Activated naive CD8-positive, alpha-beta T cell treated with anti-CD3 and anti-CD28 coated beads, Interleukin-2, amount 10 ng/mL, durations not matched to agents 7 days and 5 days (primary cell): ENCODE data around the gene AEBP2. TPM values are rescaled to one million over a fixed set of nuclear protein-coding genes. Genes with fewer than 3 reads are reported as not detected.
"Not testable (repeated sequence)": the region's sequence is repeated elsewhere in the genome, so short reads cannot be mapped to it uniquely, and the experiment has no call there.

Experiments
- ATAC-seq: fragments of 150-1000 bp; cut with Tn5 transposase; one replicate; pipeline ENCODE4 v1.10.0; 2021; ENCODE audit warnings: low read depth, moderate library complexity
- POLR2A ChIA-PET: fragments of 350-600 bp; sonication (Branson Sonifier 250); formaldehyde crosslinking; loops from one replicate; lab custom pipeline; 2021; ENCODE audit warnings: antibody characterized with exemption; lab: Charles Lee
- DNase-seq: peaks from one replicate; pipeline ENCODE4 v3.0.0; 2021
- H3K27ac Mint-ChIP-seq: one replicate; pipeline ENCODE4 v1.8.0; 2022; ENCODE audit warnings: mild to moderate bottlenecking, mixed read lengths
- H3K27me3 Mint-ChIP-seq: one replicate; pipeline ENCODE4 v1.8.0; 2022; ENCODE audit warnings: mild to moderate bottlenecking, moderate library complexity, mixed read lengths
- H3K36me3 Mint-ChIP-seq: one replicate; pipeline ENCODE4 v1.8.0; 2021; ENCODE audit warnings: mild to moderate bottlenecking, mixed read lengths
- H3K4me1 Mint-ChIP-seq: one replicate; pipeline ENCODE4 v1.8.0; 2021; ENCODE audit warnings: mixed read lengths
- H3K4me3 Mint-ChIP-seq: one replicate; pipeline ENCODE4 v1.8.0; 2022; ENCODE audit warnings: mild to moderate bottlenecking, moderate library complexity, mixed read lengths
- H3K9me3 Mint-ChIP-seq: one replicate; pipeline ENCODE4 v1.8.0; 2021; ENCODE audit warnings: mixed read lengths
- total RNA-seq, 2 experiments: library from RNA; stranded (reverse); gene quantifications; one replicate each; pipeline ENCODE4 v1.2.3, GENCODE V29; 2021

AEBP2 gene
- total RNA-seq, 2 experiments from 2014 or later: 60.3 to 62.7 TPM

- ATAC-seq (no peak), DNase-seq (no peak)
- Mint-ChIP-seq H3K9me3 (no peaks in the 10 kb centered on the region), H3K27ac (no peak overlapping the region), H3K27me3 (no peaks in the 10 kb centered on the region), H3K36me3 (peaks cover 16% of the 10 kb centered on the region), H3K4me1 (peaks cover 1% of the 10 kb centered on the region), H3K4me3 (no peak overlapping the region)
- POLR2A ChIA-PET: no interaction called here
Measured at GRCh38 chr12:19544353-19544752, 105.1 kb downstream of the AEBP2 start.

GRCh38 chr12:19545301-19545700 is 106.0 kb downstream of the AEBP2 start:
- Mint-ChIP-seq H3K36me3 (peaks cover 14% of the 10 kb centered on the region), H3K27me3 (no peaks in the 10 kb centered on the region), H3K27ac (no peak overlapping the region), H3K9me3 (no peaks in the 10 kb centered on the region), H3K4me3 (no peak overlapping the region), H3K4me1 (peaks cover 1% of the 10 kb centered on the region)
- POLR2A ChIA-PET: interaction anchor here (0.5 kb wide), 1 partner anchor 65 kb away, joined by 3 read pairs; no protein-coding TSS in a partner anchor
- no peak for DNase-seq
- no peak for ATAC-seq

- Mint-ChIP-seq H3K9me3 (no peaks in the 10 kb centered on the region), H3K36me3 (peaks cover 14% of the 10 kb centered on the region), H3K4me3 (no peak overlapping the region), H3K4me1 (peaks cover 1% of the 10 kb centered on the region), H3K27ac (no peak overlapping the region), H3K27me3 (no peaks in the 10 kb centered on the region)
- DNase-seq: no peak
- POLR2A ChIA-PET: no interaction called here
- no peak for ATAC-seq
Measured at GRCh38 chr12:19546027-19546426, 106.7 kb downstream of the AEBP2 start.

GRCh38 chr12:19546611-19547162 is 107.4 kb downstream of the AEBP2 start:
- DNase-seq (no peak), ATAC-seq (no peak)
- Mint-ChIP-seq H3K4me1 (peaks cover 1% of the 10 kb centered on the region), H3K9me3 (no peaks in the 10 kb centered on the region), H3K36me3 (peaks cover 12% of the 10 kb centered on the region), H3K27ac (no peak overlapping the region), H3K4me3 (no peak overlapping the region), H3K27me3 (no peaks in the 10 kb centered on the region)
- POLR2A ChIA-PET: no interaction called here

GRCh38 chr12:19547271-19547671 is 108.0 kb downstream of the AEBP2 start:
- Mint-ChIP-seq H3K4me1 (peaks cover 4% of the 10 kb centered on the region), H3K4me3 (no peak overlapping the region), H3K27ac (no peak overlapping the region), H3K36me3 (peaks cover 12% of the 10 kb centered on the region), H3K9me3 (no peaks in the 10 kb centered on the region), H3K27me3 (no peaks in the 10 kb centered on the region)
- POLR2A ChIA-PET: interaction anchor here (0.6 kb wide), 1 partner anchor 67 kb away, joined by 3 read pairs; no protein-coding TSS in a partner anchor
- no peak for DNase-seq
- ATAC-seq: no peak

- peaks cover 12% of the 10 kb centered on the region for H3K4me1 Mint-ChIP-seq
Measured at GRCh38 chr12:19548834-19549233, 109.5 kb downstream of the AEBP2 start.

GRCh38 chr12:19550626-19551025 is 111.3 kb downstream of the AEBP2 start:
- POLR2A ChIA-PET: no interaction called here
- Mint-ChIP-seq H3K4me3 (no peak overlapping the region), H3K9me3 (no peaks in the 10 kb centered on the region), H3K36me3 (peaks cover 5% of the 10 kb centered on the region), H3K27me3 (no peaks in the 10 kb centered on the region), H3K4me1 (peaks cover 12% of the 10 kb centered on the region), H3K27ac (no peak overlapping the region)
- ATAC-seq (no peak), DNase-seq (no peak)

More at GRCh38 chr12:19548834-19549233, 109.5 kb downstream of the AEBP2 start:
- POLR2A ChIA-PET: no interaction called here
- H3K27ac Mint-ChIP-seq: no peak overlapping the region
- DNase-seq: no peak
- no peak for ATAC-seq
- no peaks in the 10 kb centered on the region for H3K27me3 Mint-ChIP-seq
- H3K9me3 Mint-ChIP-seq: no peaks in the 10 kb centered on the region
- H3K4me3 Mint-ChIP-seq: no peak overlapping the region
- peaks cover 10% of the 10 kb centered on the region for H3K36me3 Mint-ChIP-seq

- POLR2A ChIA-PET: interaction anchor here (0.6 kb wide), 1 partner anchor 229 kb away, joined by 3 read pairs; no protein-coding TSS in a partner anchor
- H3K27ac Mint-ChIP-seq: peak overlapping the region; percentile 46
- peaks cover 12% of the 10 kb centered on the region for H3K4me1 Mint-ChIP-seq
- H3K9me3 Mint-ChIP-seq, H3K27me3 Mint-ChIP-seq, H3K36me3 Mint-ChIP-seq, DNase-seq: not testable (repeated sequence)
- peak overlapping the region; percentile 38 for H3K4me3 Mint-ChIP-seq
- ATAC-seq: peak; percentile 89
Measured at GRCh38 chr12:19552441-19553097, 113.3 kb downstream of the AEBP2 start.

GRCh38 chr12:19553175-19553574 is 113.9 kb downstream of the AEBP2 start:
- DNase-seq (no peak), ATAC-seq (no peak)
- Mint-ChIP-seq H3K27me3 (no peaks in the 10 kb centered on the region), H3K4me1 (peaks cover 11% of the 10 kb centered on the region), H3K4me3 (no peak overlapping the region), H3K36me3 (peaks cover 12% of the 10 kb centered on the region), H3K27ac (peak overlapping the region; percentile 46), H3K9me3 (no peaks in the 10 kb centered on the region)
- POLR2A ChIA-PET: no interaction called here

GRCh38 chr12:19561411-19561961 is 122.2 kb downstream of the AEBP2 start:
- DNase-seq (no peak), ATAC-seq (no peak)
- Mint-ChIP-seq H3K36me3 (peaks cover 28% of the 10 kb centered on the region), H3K27me3 (no peaks in the 10 kb centered on the region), H3K27ac (no peak overlapping the region), H3K4me1 (peaks cover 6% of the 10 kb centered on the region), H3K9me3 (peaks cover 2% of the 10 kb centered on the region), H3K4me3 (no peak overlapping the region)
- POLR2A ChIA-PET: interaction anchor here (0.6 kb wide), 1 partner anchor 98 kb away, joined by 3 read pairs; no protein-coding TSS in a partner anchor
